Transverse colon (tissue), 4 donors: Measurements from ENCODE around the gene CTRB1. TPM values are rescaled to one million over a fixed set of nuclear protein-coding genes. Genes with fewer than 3 reads are reported as not detected.

Experiments
- DNase-seq: peaks from one replicate; pipeline ENCODE4 v3.0.0-alpha.2; 2019
- H3K27ac ChIP-seq, 4 donors: fragments of 200-600 bp; sonication (generic); 2 replicates each; pipeline ENCODE4 v1.5.1; 2016 to 2018; ENCODE audit warnings: inconsistent platforms in 4 of 4
- H3K27me3 ChIP-seq: fragments of 200-600 bp; sonication (generic); 2 replicates; pipeline ENCODE4 v1.5.1; 2017; ENCODE audit warnings: inconsistent platforms
- H3K36me3 ChIP-seq, 4 donors: fragments of 200-600 bp; sonication (generic); 2 replicates each; pipeline ENCODE4 v1.5.1; 2017 to 2019; ENCODE audit warnings: inconsistent platforms in 4 of 4
- H3K4me1 ChIP-seq, 4 donors: fragments of 200-600 bp; sonication (generic); 2 replicates each; pipeline ENCODE4 v1.5.1; 2017 to 2020; ENCODE audit warnings: inconsistent platforms in 4 of 4
- H3K4me3 ChIP-seq, 4 donors: fragments of 200-600 bp; sonication (generic); 1 replicate in 1 of 4; 2 replicates in 3 of 4; pipeline versions ENCODE4 v1.5.1 to v1.6.1; 2017 to 2019; ENCODE audit warnings: inconsistent platforms in 4 of 4
- H3K9me3 ChIP-seq, 2 donors: fragments of 200-600 bp; sonication (generic); 2 replicates each; pipeline ENCODE4 v1.5.1; 2017 to 2019; ENCODE audit warnings: inconsistent platforms in 2 of 2
- EP300 ChIP-seq: sonication (generic); formaldehyde crosslinking; IDR thresholded peaks from one replicate; pipeline ENCODE4 v1.6.1; 2017; ENCODE audit warnings: antibody characterized with exemption, low read depth
- POLR2A ChIP-seq: fragments of 450-650 bp; IDR thresholded peaks from one replicate; pipeline ENCODE4 v1.6.1; 2016; ENCODE audit warnings: antibody characterized with exemption, mild to moderate bottlenecking, moderate library complexity
- POLR2AphosphoS5 ChIP-seq, 3 donors: sonication (generic); formaldehyde crosslinking; IDR thresholded peaks; one replicate each; pipeline ENCODE4 v1.6.1; 2016; ENCODE audit warnings: antibody characterized with exemption in 3 of 3
- WGBS, 2 donors: methylation state at CpG; one replicate each; pipeline ENCODE4 v1.1.5; 2018; ENCODE audit warnings: low coverage in 1 of 2; 5-methylcytosine and 5-hydroxymethylcytosine counted together
- in situ Hi-C, 4 donors: fragments of 200-750 bp; cut with MboI; loops; one replicate each; pipeline versions ENCODE4 v1.15.0 to v1.15.1; 2017; ENCODE audit warnings: low sequenced_read_pairs in 3 of 4, low pct_ligation_motif_present in 1 of 4, low pct_unique_long_range_greater_than_20kb in 1 of 4
- intact Hi-C: fragments of 100-400 bp; cut with DNase I; formaldehyde crosslinking; loops from one replicate; pipeline ENCODE4 v1.15.1; 2023; ENCODE audit warnings: low total_unique reads
- total RNA-seq, 4 donors: library from RNA; depleted of rRNA; stranded (reverse); fragments of >200 nt; gene quantifications; one replicate each; pipeline ENCODE4 v1.1.0, GENCODE V29; 2016
- TF ChIP-seq, protein P1 (sequence below), 5 experiments: fragments of 200-600 bp in 3 of 5; fragments of 450-650 bp in 2 of 5; sonication (generic) in 3 of 5; IDR thresholded peaks; 1 replicate in 2 of 5; 2 replicates in 3 of 5; pipeline ENCODE4 v1.5.1; 2016 to 2017; ENCODE audit warnings: antibody characterized with exemption in 5 of 5, inconsistent platforms in 3 of 5, mild to moderate bottlenecking in 2 of 5, moderate library complexity in 1 of 5

CTRB1 gene
- not detected for total RNA-seq

DNA sequence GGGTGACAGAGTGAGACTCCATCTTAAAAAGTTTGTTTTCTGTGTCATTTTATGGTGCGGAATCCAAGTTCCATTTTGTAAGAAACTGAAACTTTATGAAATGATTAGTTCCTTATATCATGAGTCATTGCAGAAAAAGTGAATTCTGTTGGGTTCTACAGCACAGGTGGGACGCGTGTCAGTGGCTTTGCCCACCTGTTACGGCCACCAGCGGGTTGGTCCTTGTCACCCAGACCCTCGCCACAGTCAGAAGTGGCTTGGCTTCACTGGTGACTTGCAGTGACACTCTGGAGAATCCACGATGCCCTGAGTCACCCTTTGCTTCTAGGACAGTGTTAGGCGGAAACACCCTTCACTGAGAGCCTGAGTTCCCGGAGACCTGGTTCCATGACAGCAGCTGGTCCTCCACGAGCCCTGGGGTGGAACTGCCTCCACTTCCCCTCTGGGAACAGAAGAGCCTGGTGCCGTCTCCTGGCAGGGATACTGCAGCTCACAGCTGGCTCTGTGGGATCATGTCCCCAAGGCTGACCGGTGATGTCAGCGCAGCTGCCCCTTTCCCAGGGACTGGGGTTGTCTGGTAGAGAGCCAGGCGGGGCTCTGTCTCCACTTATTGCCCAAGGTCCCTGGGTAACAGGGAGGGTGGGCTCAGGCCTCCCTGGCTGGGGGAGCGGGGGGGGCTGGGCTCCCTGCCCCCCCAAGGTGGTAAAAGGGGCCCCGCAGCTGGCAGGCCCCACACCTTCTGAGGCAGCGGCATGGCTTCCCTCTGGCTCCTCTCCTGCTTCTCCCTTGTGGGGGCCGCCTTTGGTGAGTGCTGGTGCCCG lies at the start of gene CTRB1:
Gene CTRB1 (plus strand): TSS at position 733 of the 821 bp plus-strand sequence. CDS start 20 bp downstream, at position 753.
- H3K4me1 ChIP-seq: no peaks in the 10 kb centered on the region
- H3K27ac ChIP-seq: no peak within 1 kb of the TSS
- DNase-seq: no peak
- intact Hi-C loops (no loop called here), in situ Hi-C loops (loop anchor here in 3 of 4 donors (10.0 to 25.0 kb wide), 3 partner anchors 169 to 544 kb away; no protein-coding TSS in a partner anchor)
- H3K27me3 ChIP-seq: no peaks in the 10 kb centered on the region
- 78 to 96% methylated on average over 4 to 18 of the region's 19 CpGs for WGBS, 2 donors
- no peaks in the 10 kb centered on the region for H3K9me3 ChIP-seq
- no peak for TF ChIP-seq EP300
- no peak within 1 kb of the TSS for H3K4me3 ChIP-seq
- no peaks in the 10 kb centered on the region for H3K36me3 ChIP-seq

DNA sequence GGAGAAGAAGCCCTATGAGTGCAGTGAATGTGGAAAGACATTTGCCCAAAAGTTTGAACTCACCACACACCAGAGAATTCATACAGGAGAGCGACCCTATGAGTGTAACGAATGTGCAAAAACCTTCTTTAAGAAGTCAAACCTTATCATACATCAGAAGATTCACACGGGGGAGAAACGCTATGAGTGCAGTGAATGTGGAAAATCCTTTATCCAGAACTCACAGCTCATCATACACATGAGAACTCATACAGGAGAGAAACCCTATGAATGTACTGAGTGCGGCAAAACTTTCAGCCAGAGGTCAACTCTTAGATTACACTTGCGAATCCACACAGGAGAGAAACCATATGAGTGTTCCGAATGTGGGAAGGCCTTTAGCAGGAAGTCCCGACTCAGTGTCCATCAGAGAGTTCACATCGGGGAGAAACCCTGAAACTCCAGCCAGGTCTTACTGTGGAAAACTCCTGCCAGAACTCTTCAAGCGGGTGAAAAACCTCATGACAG lies 48.8 kb upstream of the CTRB1 start:
- no peak overlapping the region for H3K4me3 ChIP-seq
- no peaks in the 10 kb centered on the region for H3K4me1 ChIP-seq
- H3K36me3 ChIP-seq: peaks cover 0 to 59% (median 22%) of the 10 kb centered on the region in 4 donors
- in situ Hi-C loops: no loop called here
- DNase-seq: no peak
- H3K9me3 ChIP-seq: peaks cover 48 to 53% of the 10 kb centered on the region in 2 donors
- no peak overlapping the region for H3K27ac ChIP-seq
- TF ChIP-seq, protein P1, sequence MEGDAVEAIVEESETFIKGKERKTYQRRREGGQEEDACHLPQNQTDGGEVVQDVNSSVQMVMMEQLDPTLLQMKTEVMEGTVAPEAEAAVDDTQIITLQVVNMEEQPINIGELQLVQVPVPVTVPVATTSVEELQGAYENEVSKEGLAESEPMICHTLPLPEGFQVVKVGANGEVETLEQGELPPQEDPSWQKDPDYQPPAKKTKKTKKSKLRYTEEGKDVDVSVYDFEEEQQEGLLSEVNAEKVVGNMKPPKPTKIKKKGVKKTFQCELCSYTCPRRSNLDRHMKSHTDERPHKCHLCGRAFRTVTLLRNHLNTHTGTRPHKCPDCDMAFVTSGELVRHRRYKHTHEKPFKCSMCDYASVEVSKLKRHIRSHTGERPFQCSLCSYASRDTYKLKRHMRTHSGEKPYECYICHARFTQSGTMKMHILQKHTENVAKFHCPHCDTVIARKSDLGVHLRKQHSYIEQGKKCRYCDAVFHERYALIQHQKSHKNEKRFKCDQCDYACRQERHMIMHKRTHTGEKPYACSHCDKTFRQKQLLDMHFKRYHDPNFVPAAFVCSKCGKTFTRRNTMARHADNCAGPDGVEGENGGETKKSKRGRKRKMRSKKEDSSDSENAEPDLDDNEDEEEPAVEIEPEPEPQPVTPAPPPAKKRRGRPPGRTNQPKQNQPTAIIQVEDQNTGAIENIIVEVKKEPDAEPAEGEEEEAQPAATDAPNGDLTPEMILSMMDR (IDR thresholded peaks at IDR 0.05): no peak
- TF ChIP-seq EP300: no peak
- TF ChIP-seq POLR2AphosphoS5 (IDR thresholded peaks at IDR 0.05): no peak
- TF ChIP-seq POLR2A: no peak
- no peaks in the 10 kb centered on the region for H3K27me3 ChIP-seq
- intact Hi-C loops: no loop called here
- WGBS, 2 donors: 89 to 99% methylated on average over 9 to 10 of the region's 10 CpGs

GRCh38 chr16:75172578-75172977 lies 46.2 kb upstream of the CTRB1 start:
- peaks cover 57 to 63% of the 10 kb centered on the region in 2 donors for H3K9me3 ChIP-seq
- TF ChIP-seq, protein P1 (IDR thresholded peaks at IDR 0.05): no peak
- TF ChIP-seq POLR2AphosphoS5 (IDR thresholded peaks at IDR 0.05) (no peak), POLR2A (no peak), EP300 (no peak)
- no peak for DNase-seq
- H3K4me1 ChIP-seq: no peaks in the 10 kb centered on the region
- H3K27ac ChIP-seq: no peak overlapping the region
- H3K36me3 ChIP-seq: peaks cover 0 to 37% (median 15%) of the 10 kb centered on the region in 4 donors
- WGBS, 2 donors: 96 to 100% methylated on average over 1 to 4 of the region's 4 CpGs
- intact Hi-C loops (no loop called here), in situ Hi-C loops (no loop called here)
- no peak overlapping the region for H3K4me3 ChIP-seq
- H3K27me3 ChIP-seq: no peaks in the 10 kb centered on the region

- TF ChIP-seq POLR2A (no peak), EP300 (no peak)
- TF ChIP-seq, protein P1 (IDR thresholded peaks at IDR 0.05): no peak
- Histone ChIP-seq H3K9me3 (peaks cover 35 to 44% of the 10 kb centered on the region in 2 donors), H3K4me3 (no peak overlapping the region), H3K27ac (no peak overlapping the region), H3K27me3 (no peaks in the 10 kb centered on the region), H3K4me1 (no peaks in the 10 kb centered on the region), H3K36me3 (peaks cover 0 to 12% (median 3%) of the 10 kb centered on the region in 4 donors)
- 94% methylated on average over 3 of the region's 3 CpGs; no CpG with 5 or more reads in 1 of the 2 donors for WGBS, 2 donors
- in situ Hi-C loops (loop anchor here in 2 of 4 donors (25.0 kb wide), 1 partner anchor 587 kb away; no protein-coding TSS in a partner anchor), intact Hi-C loops (no loop called here)
- no peak for DNase-seq
Measured at GRCh38 chr16:75175074-75175473, 43.7 kb upstream of the CTRB1 start.
